Spleen (tissue), 11 donors: Measurements from ENCODE around the gene STEAP3. TPM values are rescaled to one million over a fixed set of nuclear protein-coding genes. Genes with fewer than 3 reads are reported as not detected.

Source experiments
- DNase-seq: peaks from one replicate; pipeline ENCODE4 v3.0.0-alpha.2; 2020
- H3K27ac ChIP-seq, 8 donors: fragments of 200-600 bp; sonication (generic) in 7 of 8; 1 replicate in 4 of 8; 2 replicates in 4 of 8; pipeline versions ENCODE4 v1.5.0 to v1.8.0; 2016 to 2021; ENCODE audit warnings: inconsistent platforms in 4 of 8, mild to moderate bottlenecking in 4 of 8, moderate library complexity in 1 of 8
- H3K27me3 ChIP-seq, 7 donors: fragments of 200-600 bp; sonication (generic) in 6 of 7; replicated peaks in 1 of 7; 1 replicate in 4 of 7; 2 replicates in 3 of 7; pipeline versions ENCODE4 v1.5.0 to v1.8.0; 2016 to 2021; ENCODE audit warnings: inconsistent platforms in 3 of 7, mild to moderate bottlenecking in 1 of 7
- H3K36me3 ChIP-seq, 6 donors: fragments of 200-600 bp; sonication (generic) in 5 of 6; 1 replicate in 4 of 6; 2 replicates in 2 of 6; pipeline versions ENCODE4 v1.5.0 to v1.8.0; 2016 to 2021; ENCODE audit warnings: inconsistent platforms in 2 of 6
- H3K4me1 ChIP-seq, 6 donors: fragments of 200-600 bp; sonication (generic) in 5 of 6; 1 replicate in 3 of 6; 2 replicates in 3 of 6; pipeline versions ENCODE4 v1.5.0 to v1.8.0; 2016 to 2021; ENCODE audit warnings: inconsistent platforms in 3 of 6
- H3K4me3 ChIP-seq, 8 donors: fragments of 200-600 bp; sonication (generic) in 7 of 8; 1 replicate in 4 of 8; 2 replicates in 4 of 8; pipeline versions ENCODE4 v1.5.0 to v1.8.0; 2016 to 2021; ENCODE audit warnings: inconsistent platforms in 4 of 8, mild to moderate bottlenecking in 4 of 8, moderate library complexity in 2 of 8
- H3K9me3 ChIP-seq, 8 donors: fragments of 200-600 bp; sonication (generic) in 7 of 8; 1 replicate in 4 of 8; 2 replicates in 4 of 8; pipeline versions ENCODE4 v1.5.0 to v1.8.0; 2016 to 2021; ENCODE audit warnings: inconsistent platforms in 4 of 8
- POLR2A ChIP-seq, 3 donors: fragments of 450-650 bp; IDR thresholded peaks; one replicate each; pipeline ENCODE4 v1.5.1; 2017; ENCODE audit warnings: antibody characterized with exemption in 3 of 3, mild to moderate bottlenecking in 1 of 3
- POLR2AphosphoS5 ChIP-seq, 3 donors: sonication (generic); formaldehyde crosslinking; IDR thresholded peaks; one replicate each; pipeline ENCODE4 v1.5.1; 2017; ENCODE audit warnings: antibody characterized with exemption in 3 of 3
- WGBS, 5 donors: extraction: QIAGEN DNeasy Blood & Tissue Kit in 3 of 5; methylation state at CpG; one replicate each; pipeline versions ENCODE4 v1.1.5 to v1.1.7; 2013 to 2018; 5-methylcytosine and 5-hydroxymethylcytosine counted together
- intact Hi-C: fragments of 100-400 bp; cut with DNase I; formaldehyde crosslinking; loops from one replicate; pipeline ENCODE4 v1.15.0; 2023; ENCODE audit warnings: low total_unique reads
- polyA plus RNA-seq, 3 donors: library from polyadenylated mRNA; stranded (reverse); fragments of 200-250 nt; gene quantifications; one replicate each; pipeline ENCODE4 v1.2.1, GENCODE V29; 2013
- total RNA-seq, 7 donors: library from RNA; depleted of rRNA in 3 of 7; stranded (reverse); fragments of >200 nt in 3 of 7; fragmentation: NEBNext Ultra II Directional in 4 of 7; extraction: Animal tissue kit (Norgen Biotek cat#: 25700) in 4 of 7; gene quantifications; one replicate each; pipeline versions ENCODE4 v1.1.0 to v1.2.1, GENCODE V29; 2016 to 2021
- TF ChIP-seq, protein P1 (sequence below), 11 experiments: fragments of 200-600 bp in 7 of 11; fragments of 450-650 bp in 4 of 11; sonication (generic) in 4 of 11; IDR thresholded peaks in 8 of 11; conservative IDR thresholded peaks in 3 of 11; 1 replicate in 7 of 11; 2 replicates in 4 of 11; pipeline versions ENCODE4 v1.4.0 to v1.8.0; 2016 to 2021; ENCODE audit warnings: antibody characterized with exemption in 11 of 11, inconsistent platforms in 4 of 11, mild to moderate bottlenecking in 1 of 11
- donor health status: healthy with polysubstance abuse.
- donor health status: DM: no; HTN: no; CAD: no; lungs with moderate emphysema.
- donor health status: DM: no; HTN: no; CAD: no.
- donor health status: Bipolar disorder and iron deficiency.
- donor health status: healthy.
- donor health status: DM: no; HTN: no; CAD: no.
- donor health status: DM: yes; HTN: yes; CAD: no.

Gene STEAP3
- total and polyA plus RNA-seq, 10 donors, result 0.26 to 3.6 (median 1.5) TPM

DNA sequence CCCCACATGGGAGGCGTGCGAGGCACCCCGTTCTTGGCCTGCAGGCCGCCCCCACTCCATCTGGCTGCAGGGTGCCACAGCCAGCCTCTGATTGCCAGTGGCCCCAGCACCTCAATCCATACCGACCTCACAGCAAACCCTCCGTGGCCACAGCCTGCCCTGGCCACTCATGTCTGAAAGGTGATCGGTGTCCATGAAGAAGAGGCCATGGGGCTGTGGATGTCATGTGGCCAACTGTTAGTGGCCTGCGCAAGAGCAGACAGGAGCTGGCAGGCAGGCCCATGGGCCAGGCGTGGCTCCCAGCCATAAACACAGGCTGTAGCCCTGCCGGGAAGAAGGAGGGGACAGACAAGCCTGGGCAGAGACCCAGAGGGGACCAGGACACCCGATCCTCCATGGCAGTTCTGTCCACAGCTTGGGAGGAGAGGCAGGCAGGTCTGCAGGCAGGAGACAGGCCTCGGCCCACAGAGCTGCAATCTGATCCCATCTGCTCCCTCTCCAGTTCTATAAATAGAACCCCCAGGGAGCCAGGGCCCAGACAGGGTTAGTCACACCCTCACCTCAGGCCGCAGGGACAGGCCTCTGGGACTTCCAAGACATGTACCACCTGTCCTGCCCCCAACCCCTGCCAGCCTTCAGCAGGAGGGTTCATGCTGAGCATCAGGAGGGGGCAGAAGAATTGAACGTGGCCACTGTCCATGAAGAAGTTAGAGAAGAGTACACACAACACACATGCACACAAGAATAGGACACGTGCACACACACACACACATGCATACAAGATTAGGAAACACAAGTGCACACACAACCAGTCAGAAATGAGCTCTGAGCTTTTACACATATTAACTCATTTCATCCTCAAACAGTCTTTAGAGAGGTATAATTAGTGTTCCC, 16.9 kb downstream of the STEAP3 start:
- DNase-seq, result no peak
- 78 to 92% (median 80%) methylated on average over 12 to 15 of the region's 15 CpGs for WGBS, 5 donors
- Histone ChIP-seq H3K4me3 (no peak overlapping the region), H3K27ac (no peak overlapping the region), H3K27me3 (no peaks in the 10 kb centered on the region), H3K9me3 (peaks cover 0 to 2% (median 0%) of the 10 kb centered on the region in 8 donors), H3K4me1 (no peaks in the 10 kb centered on the region), H3K36me3 (no peaks in the 10 kb centered on the region)
- TF ChIP-seq, protein P1, sequence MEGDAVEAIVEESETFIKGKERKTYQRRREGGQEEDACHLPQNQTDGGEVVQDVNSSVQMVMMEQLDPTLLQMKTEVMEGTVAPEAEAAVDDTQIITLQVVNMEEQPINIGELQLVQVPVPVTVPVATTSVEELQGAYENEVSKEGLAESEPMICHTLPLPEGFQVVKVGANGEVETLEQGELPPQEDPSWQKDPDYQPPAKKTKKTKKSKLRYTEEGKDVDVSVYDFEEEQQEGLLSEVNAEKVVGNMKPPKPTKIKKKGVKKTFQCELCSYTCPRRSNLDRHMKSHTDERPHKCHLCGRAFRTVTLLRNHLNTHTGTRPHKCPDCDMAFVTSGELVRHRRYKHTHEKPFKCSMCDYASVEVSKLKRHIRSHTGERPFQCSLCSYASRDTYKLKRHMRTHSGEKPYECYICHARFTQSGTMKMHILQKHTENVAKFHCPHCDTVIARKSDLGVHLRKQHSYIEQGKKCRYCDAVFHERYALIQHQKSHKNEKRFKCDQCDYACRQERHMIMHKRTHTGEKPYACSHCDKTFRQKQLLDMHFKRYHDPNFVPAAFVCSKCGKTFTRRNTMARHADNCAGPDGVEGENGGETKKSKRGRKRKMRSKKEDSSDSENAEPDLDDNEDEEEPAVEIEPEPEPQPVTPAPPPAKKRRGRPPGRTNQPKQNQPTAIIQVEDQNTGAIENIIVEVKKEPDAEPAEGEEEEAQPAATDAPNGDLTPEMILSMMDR (IDR thresholded peaks at IDR 0.05 in 8 of 11, conservative IDR thresholded peaks at IDR 0.05 in 3 of 11), result no peak
- TF ChIP-seq POLR2A (IDR thresholded peaks at IDR 0.05), result no peak
- no peak for TF ChIP-seq POLR2AphosphoS5 (IDR thresholded peaks at IDR 0.05)
- intact Hi-C loops, result no loop called here

DNA sequence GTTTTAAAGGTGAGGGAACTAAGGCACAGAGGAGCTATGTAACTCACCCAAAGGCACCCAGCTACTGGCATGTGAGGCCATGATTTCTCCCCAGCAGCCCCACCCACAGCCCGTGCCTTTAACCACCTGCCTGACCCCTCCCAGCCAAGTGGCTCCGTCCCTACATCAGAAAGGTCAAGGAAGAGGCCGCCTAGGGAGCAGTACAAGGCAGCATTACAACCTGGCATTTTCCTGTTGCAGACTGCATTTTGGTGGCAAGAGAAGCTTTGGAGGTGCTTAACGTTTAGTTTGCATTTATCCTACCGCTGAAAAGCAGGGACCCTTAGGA, 17.5 kb downstream of the STEAP3 start:
- TF ChIP-seq POLR2A (IDR thresholded peaks at IDR 0.05), result no peak
- TF ChIP-seq POLR2AphosphoS5 (IDR thresholded peaks at IDR 0.05), result no peak
- TF ChIP-seq, protein P1 (IDR thresholded peaks at IDR 0.05 in 8 of 11, conservative IDR thresholded peaks at IDR 0.05 in 3 of 11), result no peak
- Histone ChIP-seq H3K4me3 (no peak overlapping the region), H3K36me3 (no peaks in the 10 kb centered on the region), H3K9me3 (peaks cover 0 to 8% (median 0%) of the 10 kb centered on the region in 8 donors), H3K4me1 (no peaks in the 10 kb centered on the region), H3K27me3 (no peaks in the 10 kb centered on the region), H3K27ac (no peak overlapping the region)
- intact Hi-C loops, result no loop called here
- 75 to 84% (median 78%) methylated on average over 5 of the region's 5 CpGs for WGBS, 5 donors
- DNase-seq, result no peak

DNA sequence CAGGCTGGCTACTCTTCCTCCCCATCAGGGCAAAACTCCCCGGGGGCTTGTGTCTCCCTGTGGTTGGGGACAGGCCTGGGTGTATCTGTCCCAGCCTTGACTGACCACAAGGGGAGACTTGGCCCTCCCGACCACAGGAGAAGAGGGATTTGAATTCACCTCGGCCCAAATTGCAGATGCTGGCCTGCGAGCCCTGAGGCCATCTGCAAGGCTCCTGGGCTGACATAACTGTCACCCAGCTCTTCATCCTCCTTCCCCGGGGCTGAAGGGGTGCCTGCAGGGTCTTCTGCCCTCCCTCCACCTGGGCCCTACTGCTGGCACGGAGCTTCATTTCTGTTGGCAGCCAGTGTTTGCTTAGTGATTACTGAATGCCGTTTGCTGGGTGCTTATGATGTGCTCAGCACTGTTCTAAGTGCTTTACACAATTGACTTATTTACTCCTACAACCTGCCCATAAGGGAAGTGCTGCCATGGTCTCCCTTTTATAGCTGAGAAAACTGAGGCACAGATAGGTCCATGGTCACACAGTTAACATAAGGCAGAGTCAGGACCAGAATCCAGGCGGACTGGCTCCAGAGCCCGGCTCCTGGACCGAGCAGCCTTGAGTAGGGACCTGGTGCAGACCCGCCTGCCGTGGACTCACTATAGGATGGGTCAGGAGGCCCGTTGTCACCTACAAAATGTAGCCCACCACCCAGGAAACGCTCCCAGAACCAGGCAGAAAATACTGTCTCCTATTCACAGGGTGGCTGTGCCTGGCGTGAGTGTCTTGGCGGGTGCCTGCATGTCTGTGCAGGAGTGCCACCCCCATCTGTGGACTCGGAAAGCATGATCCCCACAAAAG, 18.9 kb downstream of the STEAP3 start:
- no peaks in the 10 kb centered on the region for H3K27me3 ChIP-seq
- no peak overlapping the region for H3K4me3 ChIP-seq
- intact Hi-C loops, result no loop called here
- TF ChIP-seq POLR2AphosphoS5 (IDR thresholded peaks at IDR 0.05) (no peak), POLR2A (IDR thresholded peaks at IDR 0.05) (no peak)
- TF ChIP-seq, protein P1 (IDR thresholded peaks at IDR 0.05 in 8 of 11, conservative IDR thresholded peaks at IDR 0.05 in 3 of 11), result no peak
- peaks cover 0 to 10% (median 0%) of the 10 kb centered on the region in 8 donors for H3K9me3 ChIP-seq
- WGBS, 5 donors, result 87 to 91% (median 88%) methylated on average over 9 to 17 of the region's 17 CpGs
- H3K36me3 ChIP-seq, result peaks cover 0 to 4% (median 0%) of the 10 kb centered on the region in 6 donors
- H3K27ac ChIP-seq, result no peak overlapping the region
- H3K4me1 ChIP-seq, result no peaks in the 10 kb centered on the region
- DNase-seq, result no peak

DNA sequence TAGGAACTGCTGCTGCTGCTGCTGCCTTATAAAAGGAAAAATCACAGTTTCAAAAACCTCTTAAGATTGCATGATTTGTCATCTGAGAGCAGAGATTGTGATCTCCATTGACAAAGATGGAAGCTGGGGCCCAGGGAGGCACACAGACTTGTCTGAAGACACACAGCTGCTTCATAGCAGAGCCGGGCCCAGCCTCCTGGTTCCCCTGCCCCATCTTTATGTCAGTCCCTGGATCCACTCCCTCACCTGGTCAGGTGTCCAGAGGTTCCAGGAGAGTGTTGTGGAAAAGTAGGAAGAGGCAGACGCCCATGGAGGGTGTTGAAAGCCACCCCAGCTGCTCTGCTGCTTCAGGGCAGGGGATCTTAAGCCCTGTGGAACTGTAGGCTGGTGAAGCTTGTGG, 20.0 kb downstream of the STEAP3 start:
- DNase-seq, result peak; percentile 66
- H3K4me3 ChIP-seq, result no peak overlapping the region
- no peaks in the 10 kb centered on the region for H3K4me1 ChIP-seq
- intact Hi-C loops, result no loop called here
- 63 to 88% (median 67%) methylated on average over 2 of the region's 2 CpGs for WGBS, 5 donors
- H3K27me3 ChIP-seq, result no peaks in the 10 kb centered on the region
- peaks cover 0 to 15% (median 0%) of the 10 kb centered on the region in 6 donors for H3K36me3 ChIP-seq
- H3K27ac ChIP-seq, result no peak overlapping the region
- no peak for TF ChIP-seq POLR2A (IDR thresholded peaks at IDR 0.05)
- H3K9me3 ChIP-seq, result peaks cover 0 to 10% (median 0%) of the 10 kb centered on the region in 8 donors
